ENCODE data around the gene SLC36A1. TPM values are rescaled to one million over a fixed set of nuclear protein-coding genes. Genes with fewer than 3 reads are reported as not detected.
"Not testable (repeated sequence)": the region's sequence is repeated elsewhere in the genome, so short reads cannot be mapped to it uniquely, and the experiment has no call there.

Gene SLC36A1
- total RNA-seq, 1 donor from 2014 or later = 14.1 TPM

GRCh38 chr5:151496041-151496484 lies 48.7 kb downstream of the SLC36A1 start:
- ATAC-seq (ENCODE audit: low read depth) (no peak), DNase-seq (no peak)
- Mint-ChIP-seq H3K36me3 (ENCODE audit: low read depth) (peaks cover 8% of the 10 kb centered on the region), H3K4me1 (peaks cover 5% of the 10 kb centered on the region), H3K27me3 (no peaks in the 10 kb centered on the region), H3K27ac (no peak overlapping the region), H3K4me3 (no peak overlapping the region), H3K9me3 (no peaks in the 10 kb centered on the region)
- POLR2A ChIA-PET = no interaction called here
- TF ChIP-seq CTCF (IDR thresholded peaks at IDR 0.05) = no peak
- CTCF ChIA-PET = no interaction called here
- intact Hi-C loops (cut with micrococcal nuclease) = no loop called here

GRCh38 chr5:151497391-151498002 lies 50.1 kb downstream of the SLC36A1 start:
- no peak for DNase-seq

GRCh38 chr5:151498395-151499155 lies 51.2 kb downstream of the SLC36A1 start:
- Mint-ChIP-seq H3K9me3 (no peaks in the 10 kb centered on the region), H3K36me3 (ENCODE audit: low read depth) (peaks cover 2% of the 10 kb centered on the region), H3K4me3 (no peak overlapping the region), H3K27ac (no peak overlapping the region), H3K27me3 (no peaks in the 10 kb centered on the region), H3K4me1 (peaks cover 5% of the 10 kb centered on the region)
- ChIA-PET CTCF (interaction anchor here (1.0 to 2.2 kb wide), 5 partner anchors 11 to 183 kb away, joined by 3 to 6 read pairs (median 4); partner anchors contain the start of gene SLC36A1), POLR2A (no interaction called here)
- ATAC-seq (ENCODE audit: low read depth) (no peak), DNase-seq (no peak)
- intact Hi-C loops (cut with micrococcal nuclease) = no loop called here
- TF ChIP-seq CTCF (IDR thresholded peaks at IDR 0.05) = no peak

More at GRCh38 chr5:151497391-151498002, 50.1 kb downstream of the SLC36A1 start:
- no peak for ATAC-seq (ENCODE audit: low read depth)
- CTCF ChIA-PET = interaction anchor here (1.0 to 2.2 kb wide), 3 partner anchors 154 to 382 kb away, joined by 3 to 5 read pairs (median 4); no protein-coding TSS in a partner anchor
- POLR2A ChIA-PET = no interaction called here
- no peak for TF ChIP-seq CTCF (IDR thresholded peaks at IDR 0.05)
- intact Hi-C loops (cut with micrococcal nuclease) = no loop called here
- Mint-ChIP-seq H3K36me3 (ENCODE audit: low read depth) (peaks cover 2% of the 10 kb centered on the region), H3K4me1 (peaks cover 5% of the 10 kb centered on the region), H3K9me3 (no peaks in the 10 kb centered on the region), H3K27me3 (no peaks in the 10 kb centered on the region), H3K27ac (no peak overlapping the region), H3K4me3 (no peak overlapping the region)

- POLR2A ChIA-PET = no interaction called here
- Mint-ChIP-seq H3K4me1 (peaks cover 5% of the 10 kb centered on the region), H3K27me3 (no peaks in the 10 kb centered on the region), H3K9me3 (no peaks in the 10 kb centered on the region), H3K27ac (no peak overlapping the region), H3K36me3 (ENCODE audit: low read depth) (no peaks in the 10 kb centered on the region), H3K4me3 (no peak overlapping the region)
- CTCF ChIA-PET = interaction anchor here (1.2 to 2.2 kb wide), 4 partner anchors 10 to 180 kb away, joined by 3 to 6 read pairs (median 4); partner anchors contain the start of gene SLC36A1
- DNase-seq = no peak
- no peak for ATAC-seq (ENCODE audit: low read depth)
- TF ChIP-seq CTCF (IDR thresholded peaks at IDR 0.05) = no peak
- intact Hi-C loops (cut with micrococcal nuclease) = loop anchor here (1.0 to 10.0 kb wide), 7 partner anchors 52 to 495 kb away; partner anchors contain the start of gene SLC36A1
These were observed 52.2 kb downstream of the SLC36A1 start for GRCh38 chr5:151499501-151500035.

GRCh38 chr5:151504006-151504405 lies 56.6 kb downstream of the SLC36A1 start:
- peaks cover 9% of the 10 kb centered on the region for H3K4me1 Mint-ChIP-seq
- ATAC-seq (ENCODE audit: low read depth) (no peak), DNase-seq (no peak)
- no peaks in the 10 kb centered on the region for H3K27me3 Mint-ChIP-seq
- H3K27ac Mint-ChIP-seq = no peak overlapping the region
- ChIA-PET POLR2A (no interaction called here), CTCF (no interaction called here)
- H3K36me3 Mint-ChIP-seq (ENCODE audit: low read depth) = no peaks in the 10 kb centered on the region
- H3K4me3 Mint-ChIP-seq = no peak overlapping the region
- no peak for TF ChIP-seq CTCF (IDR thresholded peaks at IDR 0.05)
- intact Hi-C loops (cut with micrococcal nuclease) = loop anchor here (5.0 to 10.0 kb wide), 2 partner anchors 187 to 499 kb away; no protein-coding TSS in a partner anchor
- H3K9me3 Mint-ChIP-seq = no peaks in the 10 kb centered on the region

GRCh38 chr5:151508308-151508707 lies 60.9 kb downstream of the SLC36A1 start:
- H3K4me1 Mint-ChIP-seq; ATAC-seq (ENCODE audit: low read depth); H3K27ac Mint-ChIP-seq; H3K4me3 Mint-ChIP-seq; H3K27me3 Mint-ChIP-seq; H3K36me3 Mint-ChIP-seq (ENCODE audit: low read depth); H3K9me3 Mint-ChIP-seq; DNase-seq: not testable (repeated sequence)
- intact Hi-C loops (cut with micrococcal nuclease) = loop anchor here (10.0 kb wide), 1 partner anchor 504 kb away; no protein-coding TSS in a partner anchor
- CTCF ChIA-PET = interaction anchor here (1.1 kb wide), 2 partner anchors 16 to 233 kb away, joined by 3 read pairs; no protein-coding TSS in a partner anchor
- POLR2A ChIA-PET = interaction anchor here (0.7 kb wide), 1 partner anchor 70 kb away, joined by 7 read pairs; no protein-coding TSS in a partner anchor

All from activated B cell treated with CpG ODN at 0.5 μM for 24 hours (primary cell).